Stimulated activated CD4-positive, alpha-beta T cell treated with anti-CD3 and anti-CD28 coated beads, Interleukin-12 subunit alpha, Interleukin-12 subunit beta, amount 100 ng/mL, for 24 hours (primary cell): ENCODE measurements around the gene PCDH1.
"Not testable (repeated sequence)": the region's sequence is repeated elsewhere in the genome, so short reads cannot be mapped to it uniquely, and the experiment has no call there.

Experiments
- DNase-seq, 2 experiments: peaks; one replicate each; pipeline ENCODE4 v3.0.0-alpha.2; 2020; ENCODE audit warnings: low read depth in 2 of 2

Gene PCDH1

GRCh38 chr5:141834331-141834730 is 43.9 kb downstream of the PCDH1 start:
- no peak for DNase-seq

DNA sequence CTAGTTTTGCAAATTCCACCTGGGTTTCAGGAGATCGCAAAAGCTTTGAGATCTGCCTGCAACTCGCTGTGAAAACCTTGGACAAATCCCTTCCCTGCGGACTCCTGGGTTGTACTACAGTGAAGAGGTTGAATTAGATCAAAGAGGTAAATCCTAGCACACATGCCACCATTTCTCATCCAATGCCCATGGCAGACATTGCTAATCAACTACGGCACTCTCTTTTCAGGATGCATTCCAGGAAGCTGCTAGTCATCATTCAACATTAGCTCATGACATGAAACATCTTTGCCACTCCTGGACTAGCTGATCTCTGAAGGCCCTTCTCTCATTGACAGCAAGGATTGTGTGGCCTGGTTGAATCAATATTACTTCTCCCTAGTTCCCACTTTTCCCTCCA is 46.1 kb downstream of the PCDH1 start:
- DNase-seq = no peak

- DNase-seq = no peak
These were observed 50.0 kb downstream of the PCDH1 start for GRCh38 chr5:141828162-141828561.

- DNase-seq = no peak
These were observed 51.5 kb downstream of the PCDH1 start for GRCh38 chr5:141826674-141827073.

DNA sequence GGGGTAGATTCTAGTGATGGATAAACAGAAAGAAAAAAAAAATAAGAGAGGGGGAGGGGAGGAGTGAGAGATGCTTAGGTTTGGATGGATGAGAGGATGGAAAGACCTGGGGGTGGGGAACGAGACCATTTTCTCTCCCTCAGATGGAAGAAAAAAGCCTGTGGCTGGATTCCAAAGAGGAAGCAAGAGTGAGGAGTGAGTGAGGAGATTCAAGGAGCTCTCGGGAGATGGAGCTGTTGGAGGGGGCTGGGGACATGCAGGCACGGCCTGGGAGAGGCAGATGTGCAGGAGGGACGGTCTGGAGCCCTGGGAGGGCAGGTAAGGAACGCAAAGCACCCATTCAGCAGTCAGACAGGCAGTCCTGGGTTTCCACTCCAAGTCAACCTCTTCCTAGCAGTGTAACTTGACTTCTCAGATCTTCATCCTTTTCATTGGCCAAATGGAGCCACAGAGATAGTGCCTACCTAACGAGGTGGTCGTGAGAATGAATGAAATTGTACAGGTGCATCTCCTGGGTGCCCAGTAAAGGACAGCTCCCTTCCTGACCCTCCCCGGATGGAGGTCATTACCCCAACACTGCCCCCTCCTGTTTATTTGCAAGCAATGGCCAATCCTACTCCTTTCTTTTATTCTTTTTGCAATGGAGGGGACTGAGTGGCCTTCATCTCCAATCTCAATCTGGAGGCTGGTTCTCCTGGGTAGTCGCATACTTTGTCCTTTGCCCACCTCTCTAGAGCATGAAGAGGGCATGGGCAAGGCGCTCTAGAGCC is 52.2 kb downstream of the PCDH1 start:
- DNase-seq = no peak

DNA sequence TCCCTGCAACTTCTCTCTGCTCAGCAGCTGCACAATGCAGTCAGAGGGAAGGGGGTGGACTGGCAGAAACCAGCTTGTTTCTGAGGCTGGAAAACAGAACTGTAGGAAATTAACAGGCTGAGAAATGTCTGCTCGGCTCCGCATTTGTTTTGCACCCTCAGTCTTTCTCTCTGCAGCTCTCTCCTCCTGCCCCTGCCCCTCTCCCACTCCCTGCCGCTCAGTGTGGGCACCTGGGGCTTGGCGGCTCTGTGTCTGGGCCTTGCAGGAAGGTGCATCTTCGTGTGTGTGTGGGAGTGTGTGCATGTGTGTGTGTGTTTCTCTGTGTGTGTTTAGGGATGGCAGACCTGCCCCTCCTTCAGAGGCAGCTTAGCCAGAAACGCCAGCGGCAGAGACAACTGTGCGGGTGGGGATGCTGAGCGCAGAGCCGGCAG is 53.0 kb downstream of the PCDH1 start:
- DNase-seq = no peak

DNA sequence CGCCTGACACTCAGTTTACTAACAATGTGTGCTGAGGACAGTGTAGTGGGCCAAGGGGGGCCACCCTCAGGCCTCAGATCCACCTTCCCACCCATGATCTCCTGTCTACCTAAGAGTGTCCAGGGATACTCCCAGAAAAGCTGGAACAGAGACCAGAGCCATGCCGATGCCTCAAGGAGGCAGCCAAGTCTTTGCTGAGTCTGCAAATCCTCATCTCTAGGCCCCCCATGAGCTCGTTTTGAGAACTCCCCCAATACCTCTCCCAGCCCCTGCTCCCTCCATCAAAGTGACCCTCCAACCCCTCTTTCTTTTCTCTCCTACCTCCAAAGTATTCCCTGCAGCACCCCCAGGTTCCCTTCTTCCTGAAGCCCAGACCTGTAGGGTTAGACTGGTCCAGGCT is 53.5 kb downstream of the PCDH1 start:
- no peak for DNase-seq

DNA sequence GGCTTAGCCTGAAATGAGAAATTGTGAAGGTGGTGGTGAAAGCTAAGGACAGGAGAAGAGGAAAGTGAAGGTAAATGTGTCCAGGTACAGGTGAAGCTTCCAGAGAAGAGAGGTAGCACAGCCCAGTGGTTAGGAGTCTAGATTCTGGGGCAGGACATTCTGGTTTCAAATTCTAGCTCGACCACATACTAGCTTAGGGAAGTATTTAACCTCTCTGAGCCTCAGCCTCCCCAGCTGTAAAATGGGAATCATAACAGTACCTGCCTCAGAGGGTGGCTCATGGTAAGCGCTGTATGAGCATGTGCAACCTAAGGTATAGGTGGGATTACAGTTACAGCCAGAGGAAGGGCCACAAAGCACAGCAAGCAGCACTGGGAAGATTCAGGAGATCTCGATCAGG is 55.2 kb downstream of the PCDH1 start:
- no peak for DNase-seq

DNA sequence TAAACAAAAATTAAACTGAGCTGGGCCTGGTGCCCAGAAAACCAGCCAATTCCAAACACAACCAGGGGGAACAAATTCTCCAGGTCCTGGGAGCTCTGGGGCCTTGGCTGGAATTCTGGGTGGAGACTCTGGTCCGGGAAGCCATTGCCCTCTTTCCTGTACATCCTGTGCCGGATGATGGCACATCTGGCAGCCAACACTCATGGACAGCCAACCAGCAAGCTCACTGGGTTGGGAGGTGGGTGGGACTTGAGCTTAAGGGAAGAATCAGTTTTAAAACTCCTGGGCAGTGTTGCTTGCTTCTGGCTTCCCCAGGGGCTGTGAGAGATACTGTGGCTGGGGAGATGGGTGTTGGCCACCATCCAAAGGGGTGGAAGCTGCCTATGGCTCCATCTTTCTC is 56.1 kb downstream of the PCDH1 start:
- DNase-seq = no peak

GRCh38 chr5:141821430-141821925 is 56.7 kb downstream of the PCDH1 start:
- DNase-seq = no peak

DNA sequence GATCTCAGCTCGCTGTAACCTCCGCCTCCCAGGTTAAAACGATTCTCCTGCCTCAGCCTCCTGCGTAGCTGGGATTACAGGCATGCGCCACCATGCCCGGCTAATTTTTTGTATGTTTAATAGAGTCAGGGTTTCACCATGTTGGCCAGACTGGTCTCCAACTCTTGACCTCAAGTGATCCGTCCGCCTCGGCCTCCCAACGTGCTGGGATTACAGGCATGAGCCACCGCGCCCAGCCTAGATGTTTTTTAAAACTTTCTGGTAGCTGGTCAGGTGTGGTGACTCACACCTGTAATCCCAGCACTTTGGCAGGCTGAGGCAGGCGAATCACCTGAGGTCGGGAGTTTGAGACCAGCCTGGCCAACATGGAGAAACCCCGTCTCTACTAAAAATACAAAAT is 57.5 kb downstream of the PCDH1 start:
- not testable (repeated sequence) for DNase-seq

- no peak for DNase-seq
These were observed 60.6 kb downstream of the PCDH1 start for GRCh38 chr5:141817631-141818030.

DNA sequence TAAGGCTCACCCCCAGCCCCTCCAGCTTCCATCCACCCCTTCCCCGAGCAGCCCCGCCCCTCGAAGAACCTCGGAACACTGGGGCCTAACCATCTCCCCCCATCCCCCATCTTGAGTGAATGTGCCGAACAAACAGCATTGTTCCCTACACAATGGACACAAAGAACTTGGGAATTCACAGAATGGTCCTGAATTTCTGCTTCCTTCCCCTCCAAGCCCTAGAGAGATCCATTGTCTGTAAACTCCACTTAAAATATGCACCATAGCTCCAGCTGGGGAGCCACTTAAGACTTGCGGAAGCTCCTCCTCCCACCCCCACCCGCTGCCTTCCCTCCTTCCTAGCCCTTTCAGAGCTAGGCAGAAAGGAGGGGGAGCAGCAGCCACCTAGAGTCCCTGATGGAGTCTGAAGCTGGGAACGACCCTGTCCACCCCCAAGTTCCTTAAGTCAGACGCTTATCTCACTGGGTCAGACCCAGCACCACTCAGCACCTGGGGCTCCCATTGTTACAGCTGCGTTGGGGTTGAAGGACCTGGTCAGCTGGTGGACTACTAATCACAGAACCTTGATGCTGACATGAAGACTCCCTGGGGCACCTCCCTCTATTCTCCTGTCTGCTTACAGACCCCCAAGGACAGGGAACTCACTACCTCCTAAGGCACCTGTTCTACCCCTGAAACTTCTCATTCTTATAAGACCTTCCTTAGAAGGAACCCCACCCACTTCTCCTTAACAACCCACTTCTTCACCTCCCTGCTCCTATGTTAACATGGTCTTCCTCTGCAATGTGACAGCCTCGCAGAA is 61.4 kb downstream of the PCDH1 start:
- no peak for DNase-seq

DNA sequence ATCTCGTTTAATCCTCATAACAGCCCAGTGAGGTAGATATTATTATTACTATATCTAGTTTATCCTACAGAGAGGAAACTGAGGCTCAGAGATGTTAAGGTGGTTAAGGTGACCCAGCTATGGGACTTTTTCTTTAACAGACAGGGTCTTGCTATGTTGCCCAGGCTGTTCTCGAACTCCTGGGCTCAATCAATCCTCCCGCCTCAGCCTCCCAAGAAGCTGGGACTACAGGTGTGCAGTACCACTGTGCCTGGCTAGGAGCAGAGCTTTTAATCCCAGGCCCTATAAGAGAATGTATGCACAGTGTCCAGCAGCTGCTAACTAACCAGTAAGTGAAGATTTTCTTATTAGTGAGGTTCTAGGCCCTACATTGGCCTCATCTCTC is 62.4 kb downstream of the PCDH1 start:
- no peak for DNase-seq

- no peak for DNase-seq
These were observed 63.0 kb downstream of the PCDH1 start for GRCh38 chr5:141815051-141815795.

DNA sequence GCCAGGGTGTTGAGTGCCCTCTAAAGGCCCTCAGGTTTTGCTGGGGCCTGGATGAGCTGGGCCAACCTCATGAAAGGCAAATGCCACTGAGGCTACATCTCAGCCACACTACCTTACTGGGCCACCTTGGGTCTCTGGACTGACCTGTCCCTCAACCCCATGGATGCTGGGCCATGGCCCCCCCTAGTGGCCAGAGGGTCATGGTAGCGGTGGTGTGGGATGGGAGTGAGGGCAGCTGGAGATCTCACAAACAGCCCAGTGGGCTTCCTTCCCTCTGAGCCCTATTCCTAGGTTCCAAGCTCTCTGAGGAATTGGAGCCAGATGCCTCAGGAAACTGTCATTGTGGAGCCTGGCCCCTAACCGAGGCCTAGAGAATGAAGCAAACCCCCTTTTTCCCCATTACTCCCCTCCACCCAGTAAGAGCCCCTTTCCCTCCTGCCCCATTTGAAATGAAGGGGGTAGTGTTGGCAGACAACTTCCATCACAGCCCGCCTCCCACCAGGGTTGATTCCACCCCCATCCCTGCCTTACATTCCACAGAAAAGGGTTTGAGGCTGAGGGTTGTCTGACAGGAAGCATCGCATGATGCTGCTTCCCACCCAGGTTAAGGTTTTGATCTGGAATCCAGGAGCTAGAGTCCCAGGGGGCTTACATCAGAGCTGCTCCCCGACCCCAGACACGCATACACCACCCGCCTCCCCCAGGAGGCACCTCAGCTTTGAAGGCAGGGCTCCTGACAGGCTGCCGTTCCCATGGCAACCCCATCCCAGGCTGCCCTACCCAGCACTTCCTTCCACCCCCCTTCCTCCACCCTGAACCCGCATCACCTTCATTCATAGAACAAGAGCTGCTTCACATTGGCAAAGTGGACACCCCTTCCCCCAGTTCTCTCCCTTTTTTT is 63.9 kb downstream of the PCDH1 start:
- peak in 1 of 2 experiments; percentile 47 for DNase-seq

DNA sequence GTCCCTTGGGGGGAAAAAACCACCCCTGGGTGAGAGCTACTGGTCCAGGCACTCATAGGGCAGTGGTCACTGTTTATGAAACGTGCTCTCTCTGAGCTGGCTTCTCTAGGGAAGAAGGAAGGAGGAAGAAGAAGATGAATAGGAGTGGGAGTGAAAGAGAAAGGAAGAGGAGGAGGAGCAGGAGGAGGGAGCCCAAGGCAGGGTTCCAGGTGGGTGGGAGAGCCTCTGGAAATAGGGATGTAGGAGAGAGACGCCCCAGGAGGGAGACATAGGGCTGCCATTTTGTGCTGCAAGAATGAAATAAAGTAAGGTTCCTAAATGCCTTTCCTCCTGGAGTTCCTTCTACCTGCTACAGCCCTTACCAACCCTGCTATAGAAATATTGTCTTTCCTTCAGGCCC is 65.7 kb downstream of the PCDH1 start:
- DNase-seq = no peak

DNA sequence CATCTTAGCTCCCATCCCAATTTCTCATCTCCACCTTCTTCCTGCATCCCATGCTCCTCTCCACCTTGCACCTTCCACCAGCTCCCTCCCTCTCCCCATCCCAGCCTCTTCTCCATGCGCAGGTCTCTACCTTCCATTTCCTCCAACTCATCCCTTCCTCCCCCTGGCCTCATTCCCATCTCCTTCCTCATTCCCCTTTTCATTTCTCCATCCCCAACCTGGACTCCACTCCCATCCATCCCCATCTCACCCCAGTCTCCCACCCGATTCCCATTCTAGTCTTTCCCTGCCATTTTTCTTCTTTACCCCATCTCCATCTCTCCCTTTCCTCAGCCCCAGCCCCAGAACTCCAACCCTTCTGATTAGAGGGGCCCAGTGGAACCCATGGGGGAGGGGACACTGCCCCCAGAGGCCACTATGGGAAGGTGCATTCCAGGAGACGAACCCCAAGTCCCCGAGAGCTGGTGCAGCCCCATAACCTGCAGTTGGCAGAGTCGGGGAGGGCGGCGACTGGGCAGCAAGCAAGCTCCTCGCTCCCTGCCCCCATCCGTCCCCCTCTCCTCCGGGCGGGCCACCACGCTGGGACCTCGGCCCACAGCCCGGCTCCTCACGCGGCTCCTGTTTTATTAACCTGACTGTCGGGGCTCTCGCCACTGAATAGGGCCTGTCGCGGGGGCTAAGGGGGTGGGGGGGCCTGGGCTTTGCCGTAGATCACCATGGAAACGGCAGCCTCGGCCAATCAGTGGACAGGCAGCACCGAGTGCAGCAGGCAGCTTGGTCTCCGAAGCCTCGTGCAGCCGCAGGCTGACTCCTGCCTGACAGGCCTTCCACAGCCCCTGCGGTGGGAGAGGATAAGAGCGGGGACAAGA is 66.7 kb downstream of the PCDH1 start:
- peak in 1 of 2 experiments; percentile 6 for DNase-seq

DNA sequence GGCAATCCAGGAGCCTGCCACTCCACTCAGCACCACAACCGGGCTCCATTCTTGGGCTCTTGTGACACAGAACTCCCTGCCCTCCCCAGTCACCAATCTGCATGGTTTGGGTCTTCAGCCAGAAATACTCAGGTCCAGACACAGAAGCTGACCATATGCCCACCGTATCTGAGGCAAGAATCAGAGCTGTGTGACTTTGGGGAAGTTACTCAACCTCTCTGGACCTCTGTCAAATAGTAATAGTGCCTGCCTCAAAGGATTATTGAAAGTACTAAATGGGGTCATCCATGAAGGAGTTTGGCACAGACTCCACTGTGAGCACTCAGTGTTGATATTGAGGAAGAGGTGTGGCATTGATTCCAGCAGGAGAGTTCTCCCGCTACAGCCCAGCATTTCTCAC is 67.5 kb downstream of the PCDH1 start:
- no peak for DNase-seq

GRCh38 chr5:141809380-141810096 is 68.7 kb downstream of the PCDH1 start:
- DNase-seq = no peak
